WTC11 (cell line): ENCODE measurements around the gene DPP10. TPM values are rescaled to one million over a fixed set of nuclear protein-coding genes. Genes with fewer than 3 reads are reported as not detected.
"Not testable (repeated sequence)": the region's sequence is repeated elsewhere in the genome, so short reads cannot be mapped to it uniquely, and the experiment has no call there.

Source experiments
- ATAC-seq: fragments of 200-7000 bp; cut with Tn5 transposase; 2 replicates; pipeline ENCODE4 v1.10.0; 2021; ENCODE audit warnings: mild to moderate bottlenecking, moderate library complexity
- CTCF ChIA-PET: fragments of 300-600 bp; sonication (Branson Sonifier 250); formaldehyde crosslinking; loops from one replicate; lab custom pipeline; 2021; ENCODE audit warnings: antibody characterized with exemption; lab: Charles Lee
- POLR2A ChIA-PET: fragments of 350-600 bp; sonication (Branson Sonifier 250); formaldehyde crosslinking; loops from one replicate; lab custom pipeline; 2021; ENCODE audit warnings: antibody characterized with exemption; lab: Charles Lee
- DNase-seq: peaks from one replicate; pipeline ENCODE4 v3.0.0; 2021; ENCODE audit warnings: low spot score
- H3K27ac Mint-ChIP-seq: 2 replicates; pipeline ENCODE4 v1.8.0; 2021; ENCODE audit warnings: mixed read lengths
- H3K27me3 Mint-ChIP-seq: 2 replicates; pipeline ENCODE4 v1.8.0; 2021; ENCODE audit warnings: low read depth, mild to moderate bottlenecking, moderate library complexity, mixed read lengths
- H3K36me3 Mint-ChIP-seq: 2 replicates; pipeline ENCODE4 v1.8.0; 2021; ENCODE audit warnings: mixed read lengths
- H3K4me1 Mint-ChIP-seq: 2 replicates; pipeline ENCODE4 v1.8.0; 2022; ENCODE audit warnings: mixed read lengths
- H3K4me3 Mint-ChIP-seq: 2 replicates; pipeline ENCODE4 v1.8.0; 2021; ENCODE audit warnings: mild to moderate bottlenecking, moderate library complexity, mixed read lengths
- H3K9me3 Mint-ChIP-seq: 2 replicates; pipeline ENCODE4 v1.8.0; 2021; ENCODE audit warnings: mixed read lengths
- ATF1 ChIP-seq: sonication (generic); formaldehyde crosslinking; IDR thresholded peaks from 2 replicates; pipeline ENCODE4 v1.8.1; 2023; ENCODE audit warnings: mild to moderate bottlenecking, moderate library complexity, missing genetic modification reagents
- GABPB1 ChIP-seq: sonication (generic); formaldehyde crosslinking; IDR thresholded peaks from 2 replicates; pipeline ENCODE4 v1.8.1; 2023; ENCODE audit warnings: mild to moderate bottlenecking, missing genetic modification reagents
- GRHL2 ChIP-seq: fragments of 250-450 bp; sonication (Bioruptor Pico); IDR thresholded peaks from 2 replicates; pipeline ENCODE4 v1.8.0; 2022; ENCODE audit warnings: mild to moderate bottlenecking, moderate library complexity; ENCODE audit not compliant: insufficient replicate concordance, severe bottlenecking
- IRF2 ChIP-seq: sonication (generic); formaldehyde crosslinking; IDR thresholded peaks from 2 replicates; pipeline ENCODE4 v1.8.0; 2022; ENCODE audit warnings: low read depth, missing genetic modification reagents, borderline replicate concordance
- NFE2L1 ChIP-seq: sonication (generic); formaldehyde crosslinking; IDR thresholded peaks from 2 replicates; pipeline ENCODE4 v1.8.1; 2023; ENCODE audit warnings: missing genetic modification reagents
- NR1H2 ChIP-seq: sonication (generic); formaldehyde crosslinking; IDR thresholded peaks from 2 replicates; pipeline ENCODE4 v1.9.0; 2021; ENCODE audit warnings: mild to moderate bottlenecking, moderate library complexity, missing genetic modification reagents
- NR2C2 ChIP-seq: sonication (generic); formaldehyde crosslinking; IDR thresholded peaks from 2 replicates; pipeline ENCODE4 v1.8.0; 2022; ENCODE audit warnings: mild to moderate bottlenecking, missing genetic modification reagents
- OVOL2 ChIP-seq: fragments of 250-450 bp; sonication (Bioruptor Pico); IDR thresholded peaks from 2 replicates; pipeline ENCODE4 v1.9.0; 2021; ENCODE audit warnings: mild to moderate bottlenecking, borderline replicate concordance
- RELA ChIP-seq: sonication (generic); formaldehyde crosslinking; IDR thresholded peaks from 2 replicates; pipeline ENCODE4 v1.8.1; 2022; ENCODE audit warnings: missing genetic modification reagents, mild to moderate bottlenecking, borderline replicate concordance
- RORB ChIP-seq: fragments of 250-450 bp; sonication (Bioruptor Pico); IDR thresholded peaks from 2 replicates; pipeline ENCODE4 v1.9.0; 2021; ENCODE audit warnings: mild to moderate bottlenecking
- SOX15 ChIP-seq: fragments of 250-450 bp; sonication (Bioruptor Pico); IDR thresholded peaks from 2 replicates; pipeline ENCODE4 v1.9.0; 2021; ENCODE audit warnings: mild to moderate bottlenecking
- TEAD1 ChIP-seq: sonication (generic); formaldehyde crosslinking; IDR thresholded peaks from 2 replicates; pipeline ENCODE4 v1.8.0; 2022; ENCODE audit warnings: mild to moderate bottlenecking, missing genetic modification reagents
- ZNF121 ChIP-seq: sonication (generic); formaldehyde crosslinking; IDR thresholded peaks from 2 replicates; pipeline ENCODE4 v1.8.0; 2023; ENCODE audit warnings: missing genetic modification reagents
- ZNF138 ChIP-seq: sonication (generic); formaldehyde crosslinking; conservative IDR thresholded peaks from 2 replicates; pipeline ENCODE4 v1.8.1; 2022; ENCODE audit warnings: mild to moderate bottlenecking, moderate library complexity, missing genetic modification reagents
- ZNF416 ChIP-seq: fragments of 250-450 bp; sonication (Bioruptor Pico); IDR thresholded peaks from 2 replicates; pipeline ENCODE4 v1.9.0; 2021; ENCODE audit warnings: mild to moderate bottlenecking, inconsistent platforms
- total RNA-seq: library from RNA; stranded (reverse); gene quantifications from 3 replicates; pipeline ENCODE4 v1.2.3, GENCODE V29; 2021
- TF ChIP-seq, protein P1 (sequence below): sonication (generic); formaldehyde crosslinking; IDR thresholded peaks from 2 replicates; pipeline ENCODE4 v1.8.0; 2022; ENCODE audit warnings: mild to moderate bottlenecking, missing genetic modification reagents
- TF ChIP-seq, protein P2 (sequence below): sonication (generic); formaldehyde crosslinking; IDR thresholded peaks from 2 replicates; pipeline ENCODE4 v1.8.1; 2022; ENCODE audit warnings: mild to moderate bottlenecking, moderate library complexity, missing genetic modification reagents
- TF ChIP-seq, protein P3 (sequence below): fragments of 250-450 bp; sonication (Bioruptor Pico); IDR thresholded peaks from 2 replicates; pipeline ENCODE4 v1.9.0; 2021; ENCODE audit warnings: mild to moderate bottlenecking
- TF ChIP-seq, protein P4 (sequence below): fragments of 250-450 bp; sonication (Bioruptor Pico); IDR thresholded peaks from 2 replicates; pipeline ENCODE4 v2.1.2; 2022; ENCODE audit warnings: mild to moderate bottlenecking, moderate library complexity
- TF ChIP-seq, protein P5 (sequence below): sonication (generic); formaldehyde crosslinking; IDR thresholded peaks from 2 replicates; pipeline ENCODE4 v1.8.1; 2022; ENCODE audit warnings: missing genetic modification reagents, borderline replicate concordance
- TF ChIP-seq, protein P6 (sequence below): sonication (generic); formaldehyde crosslinking; IDR thresholded peaks from 2 replicates; pipeline ENCODE4 v1.8.0; 2022; ENCODE audit warnings: mild to moderate bottlenecking, missing genetic modification reagents

DPP10 gene
- total RNA-seq, 1 experiment from 2014 or later = 4.0 TPM

DNA sequence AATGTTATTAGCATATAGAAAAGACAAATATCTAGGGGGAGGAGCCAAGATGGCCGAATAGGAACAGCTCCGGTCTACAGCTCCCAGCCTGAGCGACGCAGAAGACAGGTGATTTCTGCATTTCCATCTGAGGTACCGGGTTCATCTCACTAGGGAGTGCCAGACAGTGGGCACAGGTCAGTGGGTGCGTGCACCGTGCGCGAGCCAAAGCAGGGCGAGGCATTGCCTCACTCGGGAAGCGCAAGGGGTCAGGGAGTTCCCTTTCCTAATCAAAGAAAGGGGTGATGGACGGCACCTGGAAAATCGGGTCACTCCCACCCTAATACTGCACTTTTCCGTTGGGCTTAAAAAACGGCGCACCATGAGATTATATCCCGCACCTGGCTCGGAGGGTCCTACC, 561.9 kb downstream of the DPP10 start:
- H3K4me3 Mint-ChIP-seq, H3K27ac Mint-ChIP-seq, ATAC-seq, POLR2A ChIA-PET, DNase-seq, H3K27me3 Mint-ChIP-seq, CTCF ChIA-PET: not testable (repeated sequence)
- Mint-ChIP-seq H3K4me1 (peaks cover 16% of the 10 kb centered on the region), H3K9me3 (peaks cover 44% of the 10 kb centered on the region), H3K36me3 (peaks cover 32% of the 10 kb centered on the region)

DNA sequence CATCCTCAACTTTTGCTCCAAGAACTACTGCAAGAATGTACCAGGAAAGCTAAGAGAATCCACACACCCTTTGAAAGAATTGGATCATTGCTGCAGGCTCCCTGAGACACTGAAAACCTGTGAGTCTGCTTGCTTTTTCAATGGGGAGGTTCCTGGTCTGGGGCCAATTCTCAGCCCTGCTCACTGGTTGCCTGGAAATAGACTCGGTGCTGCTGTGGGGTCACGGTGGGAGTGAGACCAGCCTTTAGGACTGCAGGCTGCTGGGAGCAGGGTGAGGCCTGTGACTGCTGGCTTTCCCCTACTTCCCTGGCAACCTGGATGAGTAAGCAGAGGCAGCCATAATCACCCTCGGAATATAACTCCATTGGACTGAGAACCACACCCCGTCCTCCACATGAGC, 569.3 kb downstream of the DPP10 start:
- peaks cover 45% of the 10 kb centered on the region for H3K9me3 Mint-ChIP-seq
- DNase-seq = no peak
- ATAC-seq = no peak
- peaks cover 3% of the 10 kb centered on the region; the same call in 1 of the 2 replicates for H3K27me3 Mint-ChIP-seq
- H3K4me1 Mint-ChIP-seq = no peaks in the 10 kb centered on the region
- TF ChIP-seq, protein P1, sequence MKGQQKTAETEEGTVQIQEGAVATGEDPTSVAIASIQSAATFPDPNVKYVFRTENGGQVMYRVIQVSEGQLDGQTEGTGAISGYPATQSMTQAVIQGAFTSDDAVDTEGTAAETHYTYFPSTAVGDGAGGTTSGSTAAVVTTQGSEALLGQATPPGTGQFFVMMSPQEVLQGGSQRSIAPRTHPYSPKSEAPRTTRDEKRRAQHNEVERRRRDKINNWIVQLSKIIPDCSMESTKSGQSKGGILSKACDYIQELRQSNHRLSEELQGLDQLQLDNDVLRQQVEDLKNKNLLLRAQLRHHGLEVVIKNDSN (CRISPR knock-in tag) = no peak
- TF ChIP-seq NR2C2 = no peak
- no peak for TF ChIP-seq SOX15 (CRISPR knock-in tag)
- TF ChIP-seq ZNF416 (CRISPR knock-in tag) = no peak
- TF ChIP-seq, protein P2, sequence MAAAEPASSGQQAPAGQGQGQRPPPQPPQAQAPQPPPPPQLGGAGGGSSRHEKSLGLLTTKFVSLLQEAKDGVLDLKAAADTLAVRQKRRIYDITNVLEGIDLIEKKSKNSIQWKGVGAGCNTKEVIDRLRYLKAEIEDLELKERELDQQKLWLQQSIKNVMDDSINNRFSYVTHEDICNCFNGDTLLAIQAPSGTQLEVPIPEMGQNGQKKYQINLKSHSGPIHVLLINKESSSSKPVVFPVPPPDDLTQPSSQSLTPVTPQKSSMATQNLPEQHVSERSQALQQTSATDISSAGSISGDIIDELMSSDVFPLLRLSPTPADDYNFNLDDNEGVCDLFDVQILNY = no peak
- TF ChIP-seq NFE2L1 (CRISPR knock-in tag) = no peak
- TF ChIP-seq, protein P3, sequence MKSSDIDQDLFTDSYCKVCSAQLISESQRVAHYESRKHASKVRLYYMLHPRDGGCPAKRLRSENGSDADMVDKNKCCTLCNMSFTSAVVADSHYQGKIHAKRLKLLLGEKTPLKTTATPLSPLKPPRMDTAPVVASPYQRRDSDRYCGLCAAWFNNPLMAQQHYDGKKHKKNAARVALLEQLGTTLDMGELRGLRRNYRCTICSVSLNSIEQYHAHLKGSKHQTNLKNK (CRISPR knock-in tag) = no peak
- TF ChIP-seq, all 79 proteins: peak for 0
- no peak overlapping the region for H3K4me3 Mint-ChIP-seq
- ChIA-PET POLR2A (no interaction called here), CTCF (no interaction called here)
- H3K36me3 Mint-ChIP-seq = peaks cover 35% of the 10 kb centered on the region
- no peak overlapping the region for H3K27ac Mint-ChIP-seq

DNA sequence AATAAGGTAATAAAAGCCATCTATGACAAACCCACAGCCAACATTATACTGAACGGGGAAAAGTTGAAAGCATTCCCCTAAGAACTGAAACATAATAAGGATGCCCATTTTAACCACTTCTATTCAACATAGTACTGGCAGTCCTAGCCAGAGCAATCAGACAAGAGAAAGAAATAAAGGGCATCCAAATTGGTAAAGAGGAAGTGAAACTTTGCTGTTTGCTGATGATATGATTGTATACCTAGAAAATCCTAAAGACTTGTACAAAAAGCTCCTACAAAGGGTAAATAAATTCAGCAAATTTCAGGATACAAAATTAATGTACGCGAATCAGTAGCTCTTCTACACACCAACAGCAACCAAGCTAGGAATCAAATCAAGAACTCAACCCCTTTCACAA, 579.6 kb downstream of the DPP10 start:
- H3K36me3 Mint-ChIP-seq = peaks cover 16% of the 10 kb centered on the region
- peaks cover 63% of the 10 kb centered on the region for H3K9me3 Mint-ChIP-seq
- DNase-seq, H3K4me3 Mint-ChIP-seq, CTCF ChIA-PET, POLR2A ChIA-PET, H3K27me3 Mint-ChIP-seq, ATAC-seq, H3K27ac Mint-ChIP-seq, H3K4me1 Mint-ChIP-seq: not testable (repeated sequence)

DNA sequence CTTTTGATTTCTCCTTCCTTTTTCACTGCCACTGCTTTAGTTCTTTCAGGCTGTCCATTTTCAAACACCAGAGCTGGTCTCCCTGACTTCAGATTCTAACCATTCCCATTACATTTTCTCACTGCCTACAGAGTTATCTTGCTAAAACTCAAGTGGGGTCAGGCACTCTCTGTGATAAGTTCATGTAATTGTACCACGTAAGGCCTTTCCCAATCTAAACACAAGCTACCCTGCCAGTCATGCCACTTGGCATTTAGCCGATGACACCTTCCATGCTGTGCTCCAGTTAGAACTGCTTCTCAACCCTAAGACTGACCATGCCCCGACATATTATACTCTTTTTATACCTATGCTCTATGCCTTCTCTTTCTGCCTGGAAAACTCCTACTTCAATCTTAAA, 592.4 kb downstream of the DPP10 start:
- TF ChIP-seq IRF2 (no peak), NR1H2 (CRISPR knock-in tag) (no peak), GRHL2 (no peak), ZNF121 (CRISPR knock-in tag) (no peak), ATF1 (CRISPR knock-in tag) (no peak), GABPB1 (CRISPR knock-in tag) (no peak), ZNF416 (CRISPR knock-in tag) (no peak), ZNF138 (CRISPR knock-in tag) (no peak), TEAD1 (CRISPR knock-in tag) (no peak), RORB (CRISPR knock-in tag) (no peak), RELA (CRISPR knock-in tag) (no peak), OVOL2 (CRISPR knock-in tag) (no peak)
- TF ChIP-seq, protein P4, sequence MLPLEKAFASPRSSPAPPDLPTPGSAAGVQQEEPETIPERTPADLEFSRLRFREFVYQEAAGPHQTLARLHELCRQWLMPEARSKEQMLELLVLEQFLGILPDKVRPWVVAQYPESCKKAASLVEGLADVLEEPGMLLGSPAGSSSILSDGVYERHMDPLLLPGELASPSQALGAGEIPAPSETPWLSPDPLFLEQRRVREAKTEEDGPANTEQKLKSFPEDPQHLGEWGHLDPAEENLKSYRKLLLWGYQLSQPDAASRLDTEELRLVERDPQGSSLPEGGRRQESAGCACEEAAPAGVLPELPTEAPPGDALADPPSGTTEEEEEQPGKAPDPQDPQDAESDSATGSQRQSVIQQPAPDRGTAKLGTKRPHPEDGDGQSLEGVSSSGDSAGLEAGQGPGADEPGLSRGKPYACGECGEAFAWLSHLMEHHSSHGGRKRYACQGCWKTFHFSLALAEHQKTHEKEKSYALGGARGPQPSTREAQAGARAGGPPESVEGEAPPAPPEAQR (CRISPR knock-in tag) = no peak
- TF ChIP-seq, protein P5, sequence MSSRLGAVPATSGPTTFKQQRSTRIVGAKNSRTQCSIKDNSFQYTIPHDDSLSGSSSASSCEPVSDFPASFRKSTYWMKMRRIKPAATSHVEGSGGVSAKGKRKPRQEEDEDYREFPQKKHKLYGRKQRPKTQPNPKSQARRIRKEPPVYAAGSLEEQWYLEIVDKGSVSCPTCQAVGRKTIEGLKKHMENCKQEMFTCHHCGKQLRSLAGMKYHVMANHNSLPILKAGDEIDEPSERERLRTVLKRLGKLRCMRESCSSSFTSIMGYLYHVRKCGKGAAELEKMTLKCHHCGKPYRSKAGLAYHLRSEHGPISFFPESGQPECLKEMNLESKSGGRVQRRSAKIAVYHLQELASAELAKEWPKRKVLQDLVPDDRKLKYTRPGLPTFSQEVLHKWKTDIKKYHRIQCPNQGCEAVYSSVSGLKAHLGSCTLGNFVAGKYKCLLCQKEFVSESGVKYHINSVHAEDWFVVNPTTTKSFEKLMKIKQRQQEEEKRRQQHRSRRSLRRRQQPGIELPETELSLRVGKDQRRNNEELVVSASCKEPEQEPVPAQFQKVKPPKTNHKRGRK (CRISPR knock-in tag) = no peak
- TF ChIP-seq, protein P6, sequence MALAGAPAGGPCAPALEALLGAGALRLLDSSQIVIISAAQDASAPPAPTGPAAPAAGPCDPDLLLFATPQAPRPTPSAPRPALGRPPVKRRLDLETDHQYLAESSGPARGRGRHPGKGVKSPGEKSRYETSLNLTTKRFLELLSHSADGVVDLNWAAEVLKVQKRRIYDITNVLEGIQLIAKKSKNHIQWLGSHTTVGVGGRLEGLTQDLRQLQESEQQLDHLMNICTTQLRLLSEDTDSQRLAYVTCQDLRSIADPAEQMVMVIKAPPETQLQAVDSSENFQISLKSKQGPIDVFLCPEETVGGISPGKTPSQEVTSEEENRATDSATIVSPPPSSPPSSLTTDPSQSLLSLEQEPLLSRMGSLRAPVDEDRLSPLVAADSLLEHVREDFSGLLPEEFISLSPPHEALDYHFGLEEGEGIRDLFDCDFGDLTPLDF (CRISPR knock-in tag) = no peak
- H3K4me1 Mint-ChIP-seq = peaks cover 13% of the 10 kb centered on the region
- peaks cover 42% of the 10 kb centered on the region for H3K9me3 Mint-ChIP-seq
- peaks cover 4% of the 10 kb centered on the region; the same call in 1 of the 2 replicates for H3K27me3 Mint-ChIP-seq
- no peak overlapping the region for H3K27ac Mint-ChIP-seq
- CTCF ChIA-PET = no interaction called here
- POLR2A ChIA-PET = no interaction called here
- DNase-seq (no peak), ATAC-seq (no peak)
- no peak overlapping the region for H3K4me3 Mint-ChIP-seq
- peaks cover 31% of the 10 kb centered on the region for H3K36me3 Mint-ChIP-seq
